HL-60 (cell line): Measurements from ENCODE around the gene OBSL1.

Experiments used
- CTCF ChIP-seq: IDR thresholded peaks from one replicate; pipeline ENCODE4 v1.5.1; 2011; ENCODE audit warnings: low read length, control low read depth, inconsistent platforms; ENCODE audit not compliant: insufficient read depth
- GABPA ChIP-seq: IDR thresholded peaks from 2 replicates; pipeline ENCODE4 v1.6.1; 2012; ENCODE audit warnings: low read depth
- POLR2AphosphoS5 ChIP-seq: IDR thresholded peaks from 2 replicates; pipeline ENCODE4 v1.6.1; 2012; ENCODE audit warnings: low read depth
- REST ChIP-seq: IDR thresholded peaks from 2 replicates; pipeline ENCODE4 v1.6.1; 2012; ENCODE audit warnings: low read depth; ENCODE audit not compliant: insufficient replicate concordance
- SPI1 ChIP-seq: IDR thresholded peaks from 2 replicates; pipeline ENCODE4 v1.6.1; 2012; ENCODE audit warnings: low read depth, mild to moderate bottlenecking, borderline replicate concordance

- TF ChIP-seq CTCF (no peak), POLR2AphosphoS5 (no peak), GABPA (no peak), SPI1 (no peak), REST (no peak)
Observed at GRCh38 chr2:219559156-219559915, 12.0 kb downstream of the OBSL1 start.
